ENCODE data around the gene SIRPA.

Gene SIRPA

DNA sequence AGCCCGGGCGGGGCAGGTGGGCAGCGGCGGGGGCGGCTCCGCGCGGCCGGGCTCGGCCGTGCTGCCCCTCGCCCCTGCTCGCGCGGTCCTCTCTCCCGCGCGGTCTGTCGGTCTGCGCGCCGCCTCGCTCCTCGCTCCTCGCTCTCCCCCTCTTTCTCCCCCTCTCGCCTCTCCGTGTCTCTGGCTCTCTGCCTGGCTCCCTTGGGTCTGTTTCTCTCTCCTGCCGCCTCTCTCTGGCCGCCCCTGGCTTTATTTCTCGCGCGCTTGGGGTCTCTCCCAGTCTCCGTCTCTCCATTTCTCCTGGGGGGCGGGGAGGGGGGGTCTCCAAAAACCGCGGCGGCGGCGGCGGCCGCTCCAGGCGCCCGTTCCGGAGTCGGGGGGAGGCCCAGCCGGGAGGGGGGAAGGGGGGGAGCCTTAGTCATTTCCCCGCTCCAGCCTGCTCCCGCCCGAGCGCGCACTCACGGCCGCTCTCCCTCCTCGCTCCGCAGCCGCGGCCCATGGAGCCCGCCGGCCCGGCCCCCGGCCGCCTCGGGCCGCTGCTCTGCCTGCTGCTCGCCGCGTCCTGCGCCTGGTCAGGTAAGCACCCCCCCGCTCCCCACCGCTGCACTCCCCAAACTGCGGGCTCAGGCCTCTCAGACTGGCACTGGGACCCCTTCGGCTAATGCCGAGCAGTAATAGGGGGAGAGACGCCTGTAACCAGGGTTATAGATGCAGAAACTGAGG, at the start of gene SIRPA:
Gene SIRPA (plus strand): TSS at position 457 of the 723 bp plus-strand sequence. CDS start 41 bp downstream, at position 498.
- no peak for DNase-seq

GRCh38 chr20:1845701-1846100, 49.5 kb upstream of the SIRPA start:
- no peak for DNase-seq

- DNase-seq = no peak
Measured at GRCh38 chr20:1846341-1846740, 48.9 kb upstream of the SIRPA start.

- no peak for DNase-seq
Measured at GRCh38 chr20:1846876-1847275, 48.3 kb upstream of the SIRPA start.

DNA sequence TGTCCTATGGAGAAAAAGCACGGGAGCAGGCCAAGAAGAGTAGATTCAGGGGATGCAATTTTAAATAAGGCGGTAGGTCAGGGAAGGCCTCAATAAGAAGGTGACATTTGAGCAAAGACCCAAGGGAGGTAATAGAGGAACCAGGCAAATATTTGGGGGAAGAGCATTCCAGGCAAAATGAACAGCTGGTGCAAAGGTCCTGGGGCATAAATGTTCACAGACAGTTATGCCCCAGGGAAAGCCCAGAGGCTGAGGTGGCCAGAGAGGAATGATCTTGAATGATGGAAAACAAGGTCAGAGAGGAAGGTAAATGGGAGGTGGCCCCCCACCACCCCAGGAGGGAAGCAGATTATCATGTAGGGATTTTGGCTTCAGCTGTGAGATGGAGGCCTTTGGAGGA, 47.4 kb upstream of the SIRPA start:
- no peak for DNase-seq

GRCh38 chr20:1848373-1848772, 46.8 kb upstream of the SIRPA start:
- no peak for DNase-seq

- DNase-seq = no peak
Measured at GRCh38 chr20:1851396-1851795, 43.8 kb upstream of the SIRPA start.

GRCh38 chr20:1853473-1853872, 41.7 kb upstream of the SIRPA start:
- no peak for DNase-seq

DNA sequence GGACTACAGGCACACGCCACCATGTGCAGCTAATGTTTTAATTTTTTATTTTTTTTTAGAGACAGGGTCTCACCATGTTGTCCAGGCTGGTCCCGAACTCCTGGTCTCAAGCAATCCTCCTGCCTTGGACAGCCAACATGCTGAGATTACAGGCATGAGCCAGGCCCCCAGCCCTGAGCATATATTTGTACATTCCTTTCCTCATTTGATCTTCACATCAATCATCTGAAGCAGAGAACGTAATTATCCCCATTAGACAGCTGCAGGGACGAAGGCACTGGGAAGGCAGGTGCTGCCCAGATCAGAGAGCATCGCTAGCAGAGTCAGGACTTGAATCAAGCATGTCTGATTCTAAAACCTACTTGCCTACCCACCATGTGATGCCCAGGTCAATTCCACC, 41.0 kb upstream of the SIRPA start:
- DNase-seq = no peak

DNA sequence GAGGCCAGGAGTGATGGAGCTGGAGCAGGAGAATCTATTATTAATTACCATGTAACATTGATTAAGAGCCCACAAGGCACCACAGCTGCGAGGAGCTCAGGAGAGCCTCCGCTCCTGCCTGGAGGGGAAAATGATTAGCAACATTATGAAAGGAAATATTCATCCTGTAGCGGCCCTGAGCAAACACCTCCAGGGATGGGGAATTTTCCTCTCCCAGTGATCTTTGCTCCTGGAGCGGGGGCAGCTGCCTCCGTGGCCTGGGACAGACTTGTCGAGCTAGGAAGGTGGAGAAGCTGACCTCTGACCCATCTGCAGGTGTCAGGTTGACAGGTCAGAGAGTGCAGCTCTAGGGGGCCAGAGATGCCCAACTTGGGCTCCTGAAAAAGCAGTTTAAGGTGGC, 40.1 kb upstream of the SIRPA start:
- no peak for DNase-seq

DNA sequence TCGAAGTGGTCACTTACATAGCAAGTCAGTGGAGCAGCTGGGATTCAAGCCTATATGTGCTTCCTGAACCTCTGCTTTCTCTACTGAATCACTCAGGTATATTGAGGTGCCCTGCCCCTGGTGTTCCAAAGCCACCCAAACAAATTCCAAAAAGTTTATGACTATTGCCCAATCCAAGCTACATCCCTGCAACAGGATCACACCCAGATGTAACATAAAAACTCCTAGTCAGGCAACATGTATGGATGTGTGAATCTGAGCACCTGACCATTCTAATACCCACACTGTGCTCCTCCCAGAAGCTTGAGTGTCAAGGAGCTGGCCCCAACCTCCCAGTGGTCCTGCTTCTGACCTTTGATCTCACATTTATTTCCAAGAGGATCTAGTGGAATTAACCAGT, 39.5 kb upstream of the SIRPA start:
- no peak for DNase-seq

DNA sequence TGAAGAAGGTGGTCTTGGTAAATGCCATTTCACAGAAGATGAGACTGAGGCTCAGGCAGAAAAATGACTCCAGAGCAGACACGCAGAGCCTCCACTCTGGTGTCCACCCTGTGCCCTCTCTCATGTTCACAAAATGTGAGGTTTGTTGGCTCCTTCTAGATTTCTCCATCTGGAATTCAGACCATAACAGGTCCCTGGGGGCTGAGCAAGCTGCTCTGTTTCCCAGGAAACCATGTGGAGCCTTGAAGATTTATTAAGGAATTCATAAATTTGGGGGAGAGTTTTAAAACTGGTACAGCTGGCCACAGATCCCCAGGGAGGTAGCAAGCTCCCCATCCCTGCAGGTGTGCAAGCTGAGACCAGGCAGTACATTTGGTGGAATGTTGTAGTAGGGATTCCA, 38.8 kb upstream of the SIRPA start:
- no peak for DNase-seq

- DNase-seq = no peak
Measured at GRCh38 chr20:1857466-1857865, 37.7 kb upstream of the SIRPA start.

- no peak for DNase-seq
Measured at GRCh38 chr20:1858871-1859270, 36.3 kb upstream of the SIRPA start.

- no peak for DNase-seq
Measured at GRCh38 chr20:1860446-1860845, 34.8 kb upstream of the SIRPA start.

DNA sequence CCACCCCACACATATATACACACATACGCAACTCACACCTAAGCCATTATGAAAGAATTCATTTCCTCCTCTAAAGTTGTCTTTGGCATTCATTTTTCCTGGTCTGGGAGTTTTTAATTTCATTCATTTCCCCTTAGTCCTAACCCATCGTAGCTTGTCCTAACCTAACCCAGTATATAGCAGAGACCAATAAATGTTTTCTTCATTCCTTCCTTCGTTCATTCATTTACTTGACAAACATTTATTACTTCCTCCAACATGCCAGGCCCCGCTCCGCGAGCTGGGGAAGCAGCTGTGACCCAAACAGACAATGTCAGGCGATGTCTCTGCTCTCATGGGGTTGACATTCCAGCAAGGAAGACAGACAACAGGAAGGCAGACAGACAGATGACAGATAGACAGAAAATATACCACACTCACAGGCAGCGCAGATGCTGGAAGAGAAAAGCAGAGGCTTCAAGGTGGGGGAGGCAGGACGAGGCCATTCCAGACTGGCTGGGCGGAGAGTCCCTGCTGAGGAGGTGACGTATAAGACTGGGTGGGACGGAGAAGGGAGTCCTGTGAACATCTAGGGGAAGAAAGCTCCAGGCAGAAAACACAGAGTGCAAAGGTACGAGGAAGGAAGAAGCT, 33.7 kb upstream of the SIRPA start:
- DNase-seq = no peak

DNA sequence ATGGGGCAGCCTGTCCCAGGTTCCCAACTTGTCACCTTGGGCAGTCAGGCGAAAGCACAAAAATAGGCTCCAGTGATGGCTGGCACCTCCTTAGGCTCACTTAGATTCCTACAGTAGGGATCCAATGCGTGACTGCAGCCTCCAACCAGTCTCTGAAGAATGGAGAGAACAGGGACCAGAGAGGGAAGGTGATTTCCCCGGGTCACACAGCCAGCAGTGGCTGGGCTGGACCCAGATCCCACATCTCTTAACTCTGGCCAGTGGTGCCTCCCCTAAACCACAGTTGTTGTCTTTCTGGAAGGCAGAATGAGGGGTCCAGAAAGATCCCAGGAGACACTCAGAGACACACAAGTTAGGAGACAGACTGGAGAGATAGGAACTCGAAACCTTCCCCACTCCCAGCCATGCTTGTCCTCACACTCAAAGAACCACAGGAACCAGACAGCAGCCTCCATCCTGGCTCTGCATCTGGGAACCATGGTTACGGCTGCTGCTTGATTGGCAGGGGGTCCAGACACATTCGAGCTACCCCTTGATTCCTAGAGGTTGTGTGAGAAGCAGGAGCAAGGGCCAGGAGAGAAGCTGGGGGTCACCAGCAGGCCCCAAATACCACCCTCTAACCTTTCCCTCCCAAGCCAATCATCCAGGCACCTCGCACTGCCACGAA, 33.1 kb upstream of the SIRPA start:
- no peak for DNase-seq

- no peak for DNase-seq
Measured at GRCh38 chr20:1862663-1863053, 32.5 kb upstream of the SIRPA start.

GRCh38 chr20:1863296-1863695, 31.9 kb upstream of the SIRPA start:
- DNase-seq = no peak

GRCh38 chr20:1866834-1867233, 28.4 kb upstream of the SIRPA start:
- no peak for DNase-seq

GRCh38 chr20:1867495-1868260, 27.5 kb upstream of the SIRPA start:
- DNase-seq = no peak

- DNase-seq = no peak
Measured at GRCh38 chr20:1868856-1869255, 26.4 kb upstream of the SIRPA start.

DNA sequence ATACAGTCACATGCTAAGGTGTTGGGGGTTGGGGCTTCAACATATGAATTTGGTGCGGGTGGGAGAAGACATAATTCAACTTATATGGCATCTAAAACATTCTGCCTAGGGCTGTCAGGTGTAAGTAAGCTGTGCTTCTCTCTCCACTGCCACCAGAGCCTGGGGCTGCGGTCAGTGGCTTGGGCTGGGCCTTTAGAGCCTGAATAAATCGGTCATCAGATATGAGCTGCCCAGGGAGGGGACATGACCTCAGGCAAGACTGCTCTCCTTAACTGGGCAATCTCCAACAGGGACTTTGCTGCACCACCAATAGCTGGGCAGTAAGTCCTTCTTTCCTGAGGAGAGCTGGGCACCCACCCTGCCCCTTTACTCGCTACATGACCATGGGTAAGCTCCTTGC, 24.9 kb upstream of the SIRPA start:
- no peak for DNase-seq

All from CD4-positive, alpha-beta T cell treated with Interferon alpha-2 for 1 hour (primary cell).